ENCODE results near the gene ARHGEF37.
A peak's percentile ranks its signal among the peaks of the same experiment; 100 is the strongest.
"Not testable (repeated sequence)": the region's sequence is repeated elsewhere in the genome, so short reads cannot be mapped to it uniquely, and the experiment has no call there.

The ARHGEF37 gene, protein sequence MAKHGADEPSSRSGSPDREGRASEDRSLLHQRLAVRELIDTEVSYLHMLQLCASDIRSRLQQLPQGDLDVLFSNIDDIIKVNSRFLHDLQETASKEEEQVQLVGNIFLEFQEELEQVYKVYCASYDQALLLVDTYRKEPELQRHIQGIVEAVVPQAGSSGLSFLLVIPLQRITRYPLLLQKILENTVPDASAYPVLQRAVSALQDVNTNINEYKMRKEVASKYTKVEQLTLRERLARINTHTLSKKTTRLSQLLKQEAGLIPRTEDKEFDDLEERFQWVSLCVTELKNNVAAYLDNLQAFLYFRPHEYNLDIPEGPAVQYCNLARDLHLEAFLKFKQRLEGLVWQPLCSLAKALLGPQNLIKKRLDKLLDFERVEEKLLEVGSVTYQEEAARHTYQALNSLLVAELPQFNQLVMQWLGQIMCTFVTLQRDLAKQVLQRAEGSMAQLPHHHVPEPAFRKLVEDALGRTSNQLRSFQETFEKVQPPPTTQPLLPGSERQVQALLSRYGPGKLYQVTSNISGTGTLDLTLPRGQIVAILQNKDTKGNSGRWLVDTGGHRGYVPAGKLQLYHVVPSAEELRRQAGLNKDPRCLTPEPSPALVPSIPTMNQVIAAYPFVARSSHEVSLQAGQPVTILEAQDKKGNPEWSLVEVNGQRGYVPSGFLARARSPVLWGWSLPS

DNA sequence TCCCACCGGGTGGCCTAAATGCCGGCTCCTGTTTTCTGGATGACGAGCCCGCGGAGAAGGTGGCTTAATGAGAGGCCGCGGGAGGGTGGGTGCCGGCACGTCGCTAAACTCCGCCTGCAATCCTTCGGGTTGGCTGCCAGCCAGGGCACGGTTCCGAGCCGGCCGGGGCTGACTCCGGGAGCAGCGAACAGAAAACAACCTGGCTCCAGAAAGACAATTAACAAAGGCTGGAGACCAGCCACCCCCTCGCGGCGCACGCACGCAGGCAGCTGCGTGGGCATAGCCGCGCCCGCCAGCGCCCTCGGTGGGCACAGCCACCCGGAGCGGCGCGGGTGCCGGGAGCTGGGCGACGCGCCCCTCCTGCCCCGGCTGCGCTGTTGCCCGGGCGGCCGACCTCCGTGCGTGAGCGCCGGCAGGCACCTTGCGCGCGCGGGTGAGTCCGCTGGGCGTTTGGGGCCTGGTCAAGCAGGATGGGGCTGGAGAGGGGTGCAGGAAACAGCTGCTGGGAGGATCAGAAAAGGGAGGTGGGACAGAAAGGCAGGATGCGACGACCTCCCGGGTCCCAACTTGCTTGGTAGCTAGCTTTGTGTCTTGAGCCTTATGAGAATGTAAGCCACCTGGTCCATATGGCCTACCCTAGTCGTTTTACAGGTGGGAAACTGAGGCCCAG, at the start of gene ARHGEF37:
TSS of gene ARHGEF37 (plus strand) at position 307 of the 670 bp plus-strand sequence. CDS start 16,272 bp downstream, outside the sequence.
- DNase-seq (ENCODE audit: low read depth): no peak

DNA sequence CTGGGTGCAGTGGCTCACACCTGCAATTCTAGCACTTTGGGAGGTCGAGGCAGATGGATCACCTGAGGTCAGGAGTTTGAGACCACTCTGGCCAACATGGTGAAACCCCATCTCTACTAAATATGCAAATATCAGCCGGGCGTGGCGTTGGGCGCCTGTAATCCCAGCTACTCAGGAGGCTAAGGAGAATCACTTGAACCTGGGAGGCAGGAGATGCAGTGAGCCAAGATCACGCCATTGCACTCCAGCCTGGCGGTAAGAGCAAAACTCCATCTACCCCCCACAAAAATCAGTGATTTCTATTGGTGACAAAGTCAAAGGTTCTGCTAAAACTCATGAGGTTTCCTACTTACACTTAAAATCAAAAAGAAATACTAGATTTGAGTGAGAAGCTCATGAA, 48.9 kb upstream of the ARHGEF37 start:
- DNase-seq (ENCODE audit: low read depth): no peak

DNA sequence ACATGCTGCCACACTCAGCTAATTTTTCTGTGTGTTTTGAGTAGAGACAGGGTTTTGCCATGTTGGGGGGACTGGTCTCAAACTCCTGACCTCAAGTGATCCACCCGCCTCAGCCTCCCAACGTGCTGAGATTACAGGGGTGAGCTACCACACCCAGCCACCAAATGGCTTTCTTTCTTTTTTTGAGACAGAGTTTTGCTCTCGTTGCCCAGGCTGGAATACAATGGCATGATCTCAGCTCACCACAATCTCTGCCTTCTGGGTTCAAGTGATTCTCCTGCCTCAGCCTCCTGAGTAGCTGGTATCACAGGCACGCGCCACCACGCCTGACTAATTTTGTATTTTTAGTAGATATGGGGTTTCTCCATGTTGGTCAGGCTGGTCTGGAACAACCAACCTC, 45.5 kb upstream of the ARHGEF37 start:
- not testable (repeated sequence) for DNase-seq (ENCODE audit: low read depth)

DNA sequence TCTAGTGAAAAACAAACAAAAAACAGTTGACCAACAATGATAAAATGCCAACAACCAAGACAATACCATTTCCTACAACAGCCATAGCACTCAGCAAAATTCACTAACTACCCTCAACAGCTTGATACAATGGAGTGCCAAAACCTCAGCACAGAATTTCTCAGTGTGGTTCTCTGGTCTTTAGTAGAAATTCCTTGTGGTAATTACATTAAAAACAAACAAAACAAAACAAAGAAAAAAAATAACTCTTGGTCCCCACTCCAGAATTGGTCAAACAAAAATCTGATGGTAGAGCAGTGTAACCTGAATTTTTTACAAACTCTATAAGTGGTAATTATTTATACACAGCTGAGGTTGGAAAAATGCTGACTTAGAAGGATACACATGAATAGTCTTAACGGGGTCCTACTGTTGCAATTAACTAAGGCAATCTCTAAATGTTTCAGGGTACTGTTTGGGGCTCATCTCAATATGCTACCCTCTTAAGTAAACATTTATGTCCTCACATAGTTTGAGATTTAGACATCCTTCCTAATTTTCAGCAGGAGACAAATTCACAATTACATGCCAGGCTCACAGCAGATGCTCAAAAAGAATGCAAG, 43.8 kb upstream of the ARHGEF37 start:
- no peak for DNase-seq (ENCODE audit: low read depth)

DNA sequence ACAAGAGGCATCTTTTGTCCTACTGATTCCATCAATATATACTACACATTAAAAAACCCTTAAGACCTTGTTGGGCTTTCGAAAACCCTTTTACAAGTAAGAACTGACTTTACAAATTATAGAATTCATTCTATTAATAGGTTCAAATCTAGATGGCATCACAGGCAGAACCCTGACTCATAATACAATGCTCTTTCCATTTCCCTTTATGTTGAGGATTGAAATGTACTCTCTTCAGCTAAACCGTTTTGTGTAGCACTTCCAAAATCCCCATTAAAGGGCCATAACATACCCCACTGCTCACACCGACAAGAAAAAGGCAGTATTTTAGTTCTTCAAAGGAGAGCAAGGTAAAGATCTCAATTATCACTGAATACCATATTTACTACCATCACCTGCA, 41.2 kb upstream of the ARHGEF37 start:
- no peak for DNase-seq (ENCODE audit: low read depth)

DNA sequence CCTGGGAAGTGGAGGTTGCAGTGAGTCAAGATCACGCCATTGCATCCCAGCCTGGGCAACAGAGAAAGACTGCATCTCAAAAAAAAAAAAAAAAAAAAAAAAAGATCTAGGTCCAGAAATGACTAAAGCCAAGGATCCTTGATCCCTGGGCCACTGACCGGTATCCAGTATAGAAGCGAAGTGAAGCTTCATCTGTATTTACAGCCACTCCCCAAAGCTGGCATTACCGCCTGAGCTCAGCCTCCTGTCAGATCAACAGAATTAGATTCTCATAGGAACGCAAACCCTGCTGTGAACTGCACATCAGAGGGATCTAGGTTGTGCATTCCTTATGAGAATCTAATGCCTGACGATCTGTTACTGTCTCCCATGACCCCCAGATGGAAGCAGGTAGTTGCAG, 39.4 kb upstream of the ARHGEF37 start:
- no peak for DNase-seq (ENCODE audit: low read depth)

DNA sequence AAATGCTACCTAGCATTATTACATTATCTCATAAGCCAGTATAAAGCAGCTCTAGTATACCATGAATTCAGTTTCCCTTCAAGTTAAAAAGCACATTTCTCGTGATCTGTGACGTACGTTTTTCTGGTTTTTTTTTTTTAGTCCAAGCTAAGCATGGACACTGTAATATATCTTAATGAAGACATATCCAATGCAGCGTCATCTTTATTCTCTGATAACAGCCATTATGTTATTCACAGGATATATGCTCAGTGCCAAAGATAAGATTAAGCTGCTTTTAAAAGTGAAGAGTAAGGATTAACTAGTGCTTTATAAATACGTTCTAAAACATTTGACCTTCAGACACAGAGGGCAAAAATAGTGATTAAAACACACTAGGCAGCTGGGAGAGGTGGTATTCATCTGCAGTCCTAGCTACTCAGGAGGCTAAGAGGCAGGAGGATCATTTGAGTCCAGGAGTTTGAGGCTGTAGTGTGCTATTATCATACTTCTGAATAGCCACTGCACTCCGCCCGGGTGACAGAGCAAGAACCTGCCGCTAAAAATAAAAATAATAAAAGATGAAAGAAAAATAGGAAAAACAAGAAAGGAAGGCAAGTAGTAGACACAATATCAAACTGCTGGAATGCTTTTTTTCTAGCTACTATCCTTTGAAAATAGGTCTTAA, 37.8 kb upstream of the ARHGEF37 start:
- DNase-seq (ENCODE audit: low read depth): no peak

DNA sequence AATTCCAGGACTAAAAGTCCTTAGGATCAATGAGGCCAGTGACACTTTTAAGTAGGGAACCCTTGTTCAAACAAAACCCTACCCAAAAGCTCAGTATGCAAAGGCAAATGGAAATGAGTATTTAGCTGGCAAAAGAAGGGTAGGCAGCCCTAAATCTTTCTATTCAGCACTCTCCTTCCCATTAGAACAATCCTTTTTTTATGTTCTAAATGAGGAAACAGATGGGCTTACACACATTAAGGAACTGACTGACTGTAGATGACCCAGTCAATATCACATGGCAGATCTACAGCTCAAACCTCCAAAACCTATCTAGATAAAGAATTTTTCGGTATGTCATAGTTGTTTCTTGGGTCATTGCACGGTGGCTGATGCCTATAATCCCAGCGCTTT, 37.3 kb upstream of the ARHGEF37 start:
- DNase-seq (ENCODE audit: low read depth): no peak

DNA sequence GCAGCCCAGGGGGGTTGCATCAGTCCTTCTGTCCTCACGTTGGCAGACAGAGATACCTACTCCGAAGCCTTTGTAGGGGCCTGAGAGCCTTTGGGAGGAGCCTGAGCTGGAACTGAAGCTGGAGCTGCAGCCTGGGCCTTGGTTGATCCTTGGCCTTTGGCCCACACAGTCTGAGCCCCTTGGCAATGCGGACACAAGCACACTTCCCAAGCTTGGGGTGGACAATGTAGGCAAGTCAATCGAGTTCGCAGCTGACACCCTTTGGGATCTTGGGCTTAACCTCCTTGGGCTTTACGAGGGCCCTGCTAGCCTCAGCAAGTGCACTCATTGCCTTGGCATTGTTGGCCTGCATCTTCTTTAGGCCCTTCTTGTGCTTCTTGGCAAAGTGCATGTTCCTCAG, 36.0 kb upstream of the ARHGEF37 start:
- DNase-seq (ENCODE audit: low read depth): no peak

DNA sequence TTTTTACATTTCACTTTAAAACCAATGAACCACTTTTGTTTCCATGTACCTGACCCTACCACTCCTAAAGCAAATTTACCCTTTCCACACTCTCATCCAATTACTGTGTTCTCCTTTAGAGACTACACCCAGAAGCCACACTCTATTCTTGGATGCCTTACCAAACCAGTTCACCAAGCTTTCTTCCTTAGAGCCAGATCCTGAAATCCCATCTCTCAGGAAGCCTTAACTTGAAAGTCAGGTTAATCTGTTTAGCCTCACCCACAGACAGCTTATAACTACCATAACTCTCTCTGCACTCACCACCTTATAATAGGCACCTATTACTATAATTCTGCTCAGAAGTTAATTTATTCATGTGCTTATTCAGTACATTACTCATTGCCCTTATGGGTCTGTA, 34.3 kb upstream of the ARHGEF37 start:
- DNase-seq (ENCODE audit: low read depth): no peak

DNA sequence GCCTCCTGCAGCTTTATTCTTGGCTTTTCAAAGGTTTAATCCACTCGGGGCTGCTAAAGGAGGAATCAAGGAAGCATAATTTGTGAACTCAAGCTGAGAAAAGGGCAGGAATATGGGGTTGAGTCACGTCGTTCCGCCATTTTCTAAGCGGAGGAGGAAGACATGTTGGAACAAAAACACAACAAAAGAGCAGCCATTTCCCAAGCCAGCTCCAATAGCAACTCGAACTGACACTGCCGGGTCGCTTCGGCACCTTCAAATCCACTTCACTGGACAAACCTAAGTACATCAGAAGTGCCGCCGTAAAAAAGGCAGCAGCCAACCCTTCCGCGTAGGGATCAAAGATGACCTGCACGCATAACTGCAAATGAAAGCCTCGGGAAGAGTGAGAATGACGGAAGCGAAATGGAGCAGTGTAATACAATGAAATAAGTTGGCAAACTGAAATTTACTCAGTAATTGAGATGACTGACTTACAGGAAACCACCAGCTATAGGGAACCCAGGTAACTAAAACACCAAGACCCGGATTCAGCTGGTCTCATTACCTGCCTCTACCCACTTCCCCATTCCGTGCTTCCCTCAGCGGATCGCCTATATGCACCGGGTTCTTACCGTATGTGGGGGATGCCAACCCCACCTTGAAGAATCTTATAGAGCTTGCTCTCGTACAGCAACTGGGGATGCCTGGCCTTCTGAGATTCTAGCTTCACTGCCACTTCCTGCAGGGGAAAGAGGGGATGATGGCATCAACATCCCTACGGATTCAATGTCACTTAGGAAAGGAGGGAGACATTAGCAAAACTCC, 31.6 kb upstream of the ARHGEF37 start:
- DNase-seq (ENCODE audit: low read depth): no peak

DNA sequence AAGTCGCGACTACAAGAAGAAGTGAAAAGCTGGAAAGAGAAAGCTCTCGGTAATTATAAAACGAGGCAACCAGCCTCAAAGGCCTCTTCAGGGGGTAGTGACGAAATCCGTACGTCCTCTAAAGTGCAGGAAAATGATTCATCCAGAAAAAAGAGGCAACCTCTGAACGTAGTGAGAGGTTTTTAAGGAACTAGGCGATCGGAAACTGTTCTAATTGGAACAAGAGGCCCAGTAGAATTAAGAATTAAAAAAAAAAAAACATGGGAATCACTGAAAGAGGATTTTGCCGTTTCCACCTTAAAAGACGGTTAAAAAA, 31.1 kb upstream of the ARHGEF37 start:
- DNase-seq (ENCODE audit: low read depth): no peak

DNA sequence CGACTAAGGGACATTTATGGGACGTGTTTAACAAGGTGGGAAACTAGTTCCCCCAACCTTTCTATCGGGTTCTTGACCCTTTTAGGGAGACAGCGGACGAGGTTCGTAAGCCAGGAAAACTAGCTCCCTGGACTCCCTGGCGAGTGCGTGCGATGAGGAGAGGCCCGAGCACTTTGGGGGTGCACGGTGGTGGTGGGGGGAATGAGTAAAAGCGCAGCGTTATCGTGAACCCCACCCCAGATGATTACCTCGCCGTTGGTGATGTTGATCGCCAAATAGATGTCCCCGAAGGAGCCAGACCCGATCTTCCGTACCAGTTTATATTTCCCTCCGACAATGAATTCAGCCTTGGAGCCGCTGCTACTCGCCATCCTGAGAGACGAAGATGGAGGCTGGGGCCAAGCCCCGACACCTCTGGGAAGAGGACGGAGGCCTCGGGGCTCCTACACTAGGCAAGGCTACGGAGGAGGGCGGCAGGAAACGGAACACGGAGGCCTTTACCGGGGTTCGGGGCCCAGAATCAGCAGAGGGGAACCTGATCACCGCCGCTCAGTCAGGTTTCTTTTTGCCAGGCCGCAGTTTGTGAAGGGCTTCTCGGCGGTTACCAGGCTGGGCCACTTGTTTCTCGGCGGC, 30.6 kb upstream of the ARHGEF37 start:
- DNase-seq (ENCODE audit: low read depth): no peak

DNA sequence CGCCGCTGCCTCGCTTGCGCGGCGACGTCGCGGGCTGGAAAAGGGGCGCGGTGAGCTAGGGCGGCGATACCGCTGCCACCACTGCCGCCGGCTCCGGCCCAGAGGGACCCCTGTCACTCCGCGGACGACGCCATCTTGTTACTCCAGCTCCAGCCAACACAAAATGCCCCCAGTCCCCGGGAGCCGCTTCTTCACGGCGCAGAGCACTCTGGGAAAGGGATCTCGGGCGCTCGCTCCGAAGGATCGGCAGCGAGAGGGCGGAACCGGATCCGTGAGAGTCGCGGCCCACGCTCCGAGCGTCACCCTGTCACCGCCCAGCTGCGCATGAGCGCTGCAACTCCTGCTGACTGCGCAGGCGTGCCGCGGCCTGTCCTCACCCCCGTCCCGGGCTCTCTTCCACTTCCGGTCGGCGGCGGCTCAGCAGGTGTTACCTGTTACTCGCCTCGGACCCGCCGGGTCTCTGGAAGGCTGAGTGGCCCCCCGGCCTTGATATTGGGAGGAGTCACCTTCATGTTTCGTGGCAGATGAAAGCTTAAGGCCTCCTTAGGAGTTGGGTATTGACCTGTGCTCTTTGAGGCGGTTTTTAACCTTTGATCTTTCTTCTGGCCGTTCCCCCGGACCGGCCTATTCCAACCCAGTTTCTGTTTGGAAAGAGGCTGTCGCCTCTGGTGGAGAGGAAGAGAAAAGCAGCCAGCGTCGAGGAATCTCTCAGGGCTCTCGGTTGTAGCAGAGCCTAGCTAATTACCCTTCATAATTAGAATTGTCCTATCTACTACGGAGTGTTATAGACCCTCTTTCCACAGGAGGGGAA, 29.9 kb upstream of the ARHGEF37 start, which contains the start of gene CSNK1A1:
TSS of gene CSNK1A1 (minus strand) at position 213 of the 811 bp plus-strand sequence. CDS start 475 bp downstream, outside the sequence.
- DNase-seq (ENCODE audit: low read depth): peak; percentile 89

DNA sequence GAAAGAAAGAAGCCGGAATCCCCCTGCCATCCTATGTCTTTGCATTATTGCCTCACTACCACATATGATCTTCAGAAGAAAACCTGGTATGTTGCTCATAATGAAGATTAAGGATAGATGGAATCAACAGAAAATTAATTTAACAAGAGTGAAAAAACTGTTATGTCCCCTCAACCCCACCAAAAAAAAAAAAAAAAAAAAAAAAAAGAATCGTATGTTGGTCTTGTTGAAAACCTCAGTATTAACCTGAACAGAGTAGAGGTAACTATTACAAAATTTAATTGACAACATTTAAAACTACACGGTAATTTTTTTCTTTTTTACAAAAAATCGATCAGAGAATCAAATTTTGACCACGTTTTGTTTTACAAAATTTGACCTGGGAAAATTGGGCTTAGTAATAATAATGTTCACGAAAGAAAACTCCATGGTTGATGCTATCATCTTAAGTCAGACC, 29.2 kb upstream of the ARHGEF37 start:
- DNase-seq (ENCODE audit: low read depth): no peak

DNA sequence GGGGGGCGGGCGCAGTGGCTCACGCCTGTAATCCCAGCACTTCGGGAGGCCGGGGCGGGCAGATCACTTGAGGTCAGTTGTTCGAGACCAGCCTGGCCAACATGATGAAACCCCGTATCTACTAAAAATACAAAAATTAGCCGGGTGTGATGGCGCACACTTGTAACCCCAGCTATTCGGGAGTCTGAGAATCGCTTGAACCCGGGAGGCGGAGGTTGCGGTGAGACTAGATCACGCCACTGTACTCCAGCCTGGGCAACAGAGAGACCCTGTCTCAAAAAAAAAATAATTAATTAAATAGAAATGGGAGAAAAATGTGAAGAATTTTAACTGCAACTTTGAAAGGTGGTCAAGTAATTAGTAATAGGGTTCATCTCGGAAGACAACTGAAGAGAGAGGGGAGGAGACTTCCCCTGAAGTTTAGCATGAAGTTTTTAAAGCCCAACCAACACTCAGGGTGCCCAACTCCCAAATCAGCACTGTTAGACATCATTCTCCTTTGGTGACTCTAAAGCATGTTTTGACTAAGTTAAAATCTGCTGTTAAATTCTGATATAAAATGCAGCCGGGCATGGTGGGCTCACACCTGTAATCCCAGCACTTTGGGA, 28.6 kb upstream of the ARHGEF37 start:
- no peak for DNase-seq (ENCODE audit: low read depth)

DNA sequence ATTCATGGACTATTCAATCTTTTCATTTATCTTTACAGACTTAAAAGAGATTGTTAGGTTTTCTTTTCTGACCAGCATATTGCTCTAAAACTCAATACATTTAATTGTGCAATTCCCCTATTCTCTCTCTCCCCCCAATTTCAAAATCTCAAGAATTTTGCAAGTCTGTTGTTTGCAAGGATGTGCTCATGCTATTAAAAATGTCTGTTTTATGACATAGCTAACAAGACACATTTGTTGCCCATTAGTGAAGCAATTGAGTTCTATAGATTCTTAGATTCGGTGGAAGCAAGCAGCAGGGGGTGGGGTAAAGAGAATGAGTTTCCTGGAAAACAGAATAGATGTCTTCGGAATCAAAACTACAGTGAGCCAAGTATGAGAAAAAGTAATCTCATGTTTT, 21.6 kb upstream of the ARHGEF37 start:
- DNase-seq (ENCODE audit: low read depth): no peak

DNA sequence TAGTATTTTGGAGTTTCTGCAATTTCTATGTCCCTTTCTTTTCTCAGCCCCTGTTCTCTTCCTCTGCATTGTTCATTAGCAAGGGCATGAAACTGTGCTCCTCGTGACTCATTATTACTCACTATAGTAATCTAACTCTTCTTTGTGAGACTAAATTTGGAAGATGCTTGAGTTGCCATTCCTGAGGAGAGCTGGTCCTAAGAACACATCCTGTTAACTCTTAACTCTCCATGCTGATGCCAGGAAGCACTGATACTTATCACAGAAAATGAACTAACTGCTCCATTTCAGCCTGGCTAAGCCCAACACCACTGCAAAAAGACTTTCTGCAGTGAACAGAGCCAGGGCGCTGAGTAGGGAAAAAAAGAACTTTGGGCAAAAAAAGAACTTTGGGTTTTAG, 19.4 kb upstream of the ARHGEF37 start:
- DNase-seq (ENCODE audit: low read depth): peak; percentile 93

DNA sequence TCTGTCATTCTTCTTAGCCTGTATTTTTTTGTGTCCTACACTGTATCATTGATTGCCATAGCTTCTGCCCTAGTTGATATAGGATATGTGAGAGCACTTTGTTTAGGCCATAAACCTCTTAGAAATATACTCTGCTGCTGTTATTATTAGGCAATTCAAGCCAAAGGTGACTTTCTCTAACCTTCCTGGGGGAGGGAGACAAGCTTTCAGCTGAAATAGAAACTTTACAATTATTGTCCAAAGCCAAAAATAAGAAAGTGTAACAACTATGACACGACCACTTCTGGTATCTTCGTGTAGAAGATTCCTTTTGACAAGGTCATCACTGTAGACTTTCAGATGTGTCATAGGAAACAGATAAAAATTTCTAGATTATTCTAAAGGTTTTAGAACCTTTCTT, 17.8 kb upstream of the ARHGEF37 start:
- no peak for DNase-seq (ENCODE audit: low read depth)
